Coronary artery (tissue), 2 donors: ENCODE measurements around the gene ADAMTSL5.
"Not testable (repeated sequence)": the region's sequence is repeated elsewhere in the genome, so short reads cannot be mapped to it uniquely, and the experiment has no call there.

Experiments used
- DNase-seq: peaks from one replicate; pipeline ENCODE4 v3.0.0-alpha.2; 2017; ENCODE audit warnings: low spot score
- H3K27ac ChIP-seq, 2 donors: fragments of 200-600 bp; sonication (generic); one replicate each; pipeline ENCODE4 v1.5.1; 2016 to 2019
- H3K4me3 ChIP-seq: fragments of 200-600 bp; sonication (generic); 2 replicates; pipeline ENCODE4 v1.5.1; 2016; ENCODE audit warnings: mild to moderate bottlenecking, moderate library complexity
- CTCF ChIP-seq: fragments of 200-600 bp; sonication (generic); IDR thresholded peaks from one replicate; pipeline ENCODE4 v1.5.1; 2019; ENCODE audit warnings: antibody characterized with exemption

Gene ADAMTSL5

DNA sequence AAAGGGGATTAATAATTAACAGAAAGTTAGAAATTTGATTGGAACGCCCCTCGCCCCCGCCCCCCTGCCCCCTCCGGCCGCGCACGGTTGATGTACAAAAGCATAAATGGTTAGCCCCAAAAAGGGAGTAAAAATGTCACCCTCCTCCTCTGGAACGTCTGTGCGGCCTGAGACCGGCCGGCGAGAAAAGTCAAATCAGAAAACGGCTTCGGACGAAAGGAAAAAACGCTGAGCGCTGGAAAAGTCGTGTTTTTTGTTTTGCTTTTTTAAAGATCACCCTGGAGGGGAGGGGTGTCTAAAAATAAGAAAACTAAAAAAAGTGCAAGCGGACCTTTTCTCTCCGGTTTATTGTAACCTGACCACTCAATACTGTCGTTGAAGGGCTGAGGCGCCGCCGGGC lies 42.1 kb upstream of the ADAMTSL5 start:
- no peak for TF ChIP-seq CTCF
- no peak overlapping the region for H3K27ac ChIP-seq
- H3K4me3 ChIP-seq, result no peak overlapping the region
- DNase-seq, result no peak

GRCh38 chr19:1553415-1553814 lies 40.6 kb upstream of the ADAMTSL5 start:
- Histone ChIP-seq H3K4me3 (no peak overlapping the region), H3K27ac (no peak overlapping the region)
- no peak for DNase-seq
- no peak for TF ChIP-seq CTCF

GRCh38 chr19:1551068-1552040 lies 38.5 kb upstream of the ADAMTSL5 start:
- H3K27ac ChIP-seq, result no peak overlapping the region
- no peak for TF ChIP-seq CTCF
- H3K4me3 ChIP-seq, result no peak overlapping the region
- DNase-seq, result no peak

- no peak for TF ChIP-seq CTCF
- no peak for DNase-seq
- H3K4me3 ChIP-seq, result no peak overlapping the region
- H3K27ac ChIP-seq, result no peak overlapping the region
Measured at GRCh38 chr19:1549332-1549945, 36.6 kb upstream of the ADAMTSL5 start.

DNA sequence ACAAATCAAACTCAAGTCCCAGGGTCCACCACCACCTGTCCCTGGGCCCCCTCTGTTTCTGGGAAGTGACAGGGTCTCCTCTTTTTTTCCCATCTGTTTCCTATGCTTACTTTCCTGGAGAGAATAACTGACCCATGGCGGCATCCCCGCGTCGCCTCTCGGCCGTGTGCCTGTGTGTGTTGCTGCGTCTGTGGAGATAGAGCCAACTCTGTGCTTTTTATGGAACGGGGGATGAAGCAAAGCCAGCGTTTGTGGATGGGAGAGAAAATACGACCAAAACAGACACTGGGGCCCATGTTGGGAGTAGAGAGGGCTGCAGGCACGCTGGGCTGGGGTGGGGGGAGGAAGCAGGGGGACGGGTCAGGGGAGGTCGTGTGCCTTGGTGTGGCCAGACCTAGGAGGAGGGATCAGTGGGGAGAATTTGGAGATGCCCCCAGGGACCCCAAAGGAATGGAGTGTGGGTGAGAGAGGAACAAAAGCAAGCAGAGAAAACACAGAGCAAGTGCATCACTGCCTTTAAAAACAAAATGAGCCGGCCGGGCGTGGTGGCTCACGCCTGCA lies 27.6 kb upstream of the ADAMTSL5 start:
- Histone ChIP-seq H3K4me3 (no peak overlapping the region), H3K27ac (no peak overlapping the region)
- TF ChIP-seq CTCF, result no peak
- no peak for DNase-seq

DNA sequence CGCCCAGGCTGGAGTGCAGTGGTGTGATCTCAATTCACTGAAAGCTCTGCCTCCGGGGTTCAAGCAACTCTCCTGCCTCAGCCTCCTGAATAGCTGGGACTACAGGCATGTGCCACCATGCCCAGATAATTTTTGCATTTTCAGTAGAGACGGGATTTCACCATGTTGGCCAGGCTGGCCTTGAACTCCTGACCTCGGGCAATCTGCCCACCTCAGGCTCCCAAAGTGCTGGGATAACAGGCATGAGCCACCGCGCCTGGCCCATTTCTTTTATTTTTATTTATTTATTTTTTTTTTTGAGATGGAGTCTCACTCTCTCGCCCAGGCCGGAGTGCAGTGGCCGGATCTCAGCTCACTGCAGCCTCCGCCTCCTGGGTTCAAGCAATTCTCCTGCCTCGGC lies 26.9 kb upstream of the ADAMTSL5 start:
- not testable (repeated sequence) for H3K4me3 ChIP-seq, H3K27ac ChIP-seq, DNase-seq

DNA sequence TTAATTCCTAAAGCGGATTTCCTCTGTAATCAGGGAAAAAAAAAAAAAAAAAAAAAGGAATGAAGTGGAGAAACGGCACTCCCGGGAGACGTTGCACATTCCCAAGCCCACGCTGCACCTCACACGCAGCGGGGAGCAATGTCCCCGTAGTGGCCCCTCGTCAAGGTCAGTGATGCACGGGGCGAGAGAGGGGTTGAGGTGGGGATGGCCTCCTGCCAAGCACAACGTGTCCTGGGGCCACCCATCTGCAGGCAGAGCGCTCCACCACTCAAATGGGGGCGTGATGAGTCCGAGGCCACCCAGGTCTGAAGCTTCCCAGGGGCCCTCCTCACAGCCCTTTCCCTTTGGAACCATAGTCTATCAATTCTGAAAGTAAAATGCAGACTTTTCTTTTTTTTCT lies 26.2 kb upstream of the ADAMTSL5 start:
- no peak for TF ChIP-seq CTCF
- DNase-seq, result no peak
- no peak overlapping the region for H3K4me3 ChIP-seq
- H3K27ac ChIP-seq, result no peak overlapping the region

- not testable (repeated sequence) for DNase-seq, H3K27ac ChIP-seq, H3K4me3 ChIP-seq
Measured at GRCh38 chr19:1535699-1536098, 22.9 kb upstream of the ADAMTSL5 start.
